ENCODE results near the gene OGFOD2.

OGFOD2 gene

GRCh38 chr12:122951979-122952892 lies 22.8 kb upstream of the OGFOD2 start:
- FAIRE-seq: no peak

GRCh38 chr12:122955156-122955555 lies 19.9 kb upstream of the OGFOD2 start:
- FAIRE-seq: no peak

- no peak for FAIRE-seq
These were observed 19.0 kb upstream of the OGFOD2 start for GRCh38 chr12:122956035-122956434.

- FAIRE-seq: peak; percentile 80
These were observed 16.7 kb upstream of the OGFOD2 start for GRCh38 chr12:122958198-122958888.

GRCh38 chr12:122959566-122960192 lies 15.4 kb upstream of the OGFOD2 start:
- no peak for FAIRE-seq

- no peak for FAIRE-seq
These were observed 14.9 kb upstream of the OGFOD2 start for GRCh38 chr12:122960193-122960569.

GRCh38 chr12:122961531-122962329 lies 13.3 kb upstream of the OGFOD2 start:
- no peak for FAIRE-seq

GRCh38 chr12:122963941-122964265 lies 11.1 kb upstream of the OGFOD2 start:
- FAIRE-seq: no peak

- no peak for FAIRE-seq
These were observed 10.4 kb upstream of the OGFOD2 start for GRCh38 chr12:122964439-122965257.

- no peak for FAIRE-seq
These were observed 9.7 kb upstream of the OGFOD2 start for GRCh38 chr12:122965321-122965751.

- no peak for FAIRE-seq
These were observed 8.9 kb upstream of the OGFOD2 start, which contains the start of gene ABCB9 for GRCh38 chr12:122965851-122966742. ABCB9 (minus strand) TSS chr12:122966463; CDS start chr12:122960235, 6,228 bp downstream.

- no peak for FAIRE-seq
These were observed 8.1 kb upstream of the OGFOD2 start for GRCh38 chr12:122966743-122967550.

- no peak for FAIRE-seq
These were observed 6.9 kb upstream of the OGFOD2 start for GRCh38 chr12:122968104-122968503.

- FAIRE-seq: no peak
These were observed 5.4 kb upstream of the OGFOD2 start for GRCh38 chr12:122969676-122970075.

GRCh38 chr12:122974274-122974891 lies 661 bp upstream of the OGFOD2 start:
- peak; percentile 92 for FAIRE-seq

GRCh38 chr12:122975790-122976647 lies 975 bp downstream of the OGFOD2 start:
- no peak for FAIRE-seq

- FAIRE-seq: no peak
These were observed 1.6 kb downstream of the OGFOD2 start for GRCh38 chr12:122976648-122976975.

- FAIRE-seq: no peak
These were observed 2.1 kb downstream of the OGFOD2 start for GRCh38 chr12:122977153-122977552.

Measured in endometrium (tissue), 2 donors.